Measurements from ENCODE around the gene LHFPL6.

Gene LHFPL6

GRCh38 chr13:39530916-39531315 is 72.1 kb downstream of the LHFPL6 start:
- in situ Hi-C loops (cut with HindIII; ENCODE audit: low pct_ligation_motif_present, low pct_unique_long_range_greater_than_20kb, low sequenced_read_pairs) = no loop called here
- no peak for DNase-seq

GRCh38 chr13:39528661-39528980 is 74.4 kb downstream of the LHFPL6 start:
- in situ Hi-C loops (cut with HindIII; ENCODE audit: low pct_ligation_motif_present, low pct_unique_long_range_greater_than_20kb, low sequenced_read_pairs) = no loop called here
- DNase-seq = no peak

- in situ Hi-C loops (cut with HindIII; ENCODE audit: low pct_ligation_motif_present, low pct_unique_long_range_greater_than_20kb, low sequenced_read_pairs) = no loop called here
- DNase-seq = peak; percentile 92
Measured at GRCh38 chr13:39527961-39528660, 74.9 kb downstream of the LHFPL6 start.

GRCh38 chr13:39527301-39527700 is 75.7 kb downstream of the LHFPL6 start:
- DNase-seq = no peak
- in situ Hi-C loops (cut with HindIII; ENCODE audit: low pct_ligation_motif_present, low pct_unique_long_range_greater_than_20kb, low sequenced_read_pairs) = no loop called here

- in situ Hi-C loops (cut with HindIII; ENCODE audit: low pct_ligation_motif_present, low pct_unique_long_range_greater_than_20kb, low sequenced_read_pairs) = no loop called here
- no peak for DNase-seq
Measured at GRCh38 chr13:39526499-39526898, 76.5 kb downstream of the LHFPL6 start.

GRCh38 chr13:39525506-39525905 is 77.5 kb downstream of the LHFPL6 start:
- DNase-seq = no peak
- in situ Hi-C loops (cut with HindIII; ENCODE audit: low pct_ligation_motif_present, low pct_unique_long_range_greater_than_20kb, low sequenced_read_pairs) = no loop called here

GRCh38 chr13:39524795-39525194 is 78.2 kb downstream of the LHFPL6 start:
- in situ Hi-C loops (cut with HindIII; ENCODE audit: low pct_ligation_motif_present, low pct_unique_long_range_greater_than_20kb, low sequenced_read_pairs) = no loop called here
- no peak for DNase-seq

- in situ Hi-C loops (cut with HindIII; ENCODE audit: low pct_ligation_motif_present, low pct_unique_long_range_greater_than_20kb, low sequenced_read_pairs) = no loop called here
- no peak for DNase-seq
Measured at GRCh38 chr13:39522329-39522728, 80.7 kb downstream of the LHFPL6 start.

- DNase-seq = no peak
- in situ Hi-C loops (cut with HindIII; ENCODE audit: low pct_ligation_motif_present, low pct_unique_long_range_greater_than_20kb, low sequenced_read_pairs) = no loop called here
Measured at GRCh38 chr13:39521701-39522100, 81.3 kb downstream of the LHFPL6 start.

- in situ Hi-C loops (cut with HindIII; ENCODE audit: low pct_ligation_motif_present, low pct_unique_long_range_greater_than_20kb, low sequenced_read_pairs) = no loop called here
- DNase-seq = peak; percentile 89
Measured at GRCh38 chr13:39516096-39516495, 86.9 kb downstream of the LHFPL6 start.

GRCh38 chr13:39515224-39515714 is 87.7 kb downstream of the LHFPL6 start:
- in situ Hi-C loops (cut with HindIII; ENCODE audit: low pct_ligation_motif_present, low pct_unique_long_range_greater_than_20kb, low sequenced_read_pairs) = no loop called here
- no peak for DNase-seq

- in situ Hi-C loops (cut with HindIII; ENCODE audit: low pct_ligation_motif_present, low pct_unique_long_range_greater_than_20kb, low sequenced_read_pairs) = no loop called here
Measured at GRCh38 chr13:39512687-39513086, 90.3 kb downstream of the LHFPL6 start.

GRCh38 chr13:39510316-39510695 is 92.7 kb downstream of the LHFPL6 start:
- in situ Hi-C loops (cut with HindIII; ENCODE audit: low pct_ligation_motif_present, low pct_unique_long_range_greater_than_20kb, low sequenced_read_pairs) = no loop called here
- no peak for DNase-seq

More at GRCh38 chr13:39512687-39513086, 90.3 kb downstream of the LHFPL6 start:
- no peak for DNase-seq

- no peak for DNase-seq
- in situ Hi-C loops (cut with HindIII; ENCODE audit: low pct_ligation_motif_present, low pct_unique_long_range_greater_than_20kb, low sequenced_read_pairs) = no loop called here
Measured at GRCh38 chr13:39509616-39510315, 93.2 kb downstream of the LHFPL6 start.

- no peak for DNase-seq
- in situ Hi-C loops (cut with HindIII; ENCODE audit: low pct_ligation_motif_present, low pct_unique_long_range_greater_than_20kb, low sequenced_read_pairs) = no loop called here
Measured at GRCh38 chr13:39506559-39507390, 96.2 kb downstream of the LHFPL6 start.

GRCh38 chr13:39505151-39505550 is 97.8 kb downstream of the LHFPL6 start:
- in situ Hi-C loops (cut with HindIII; ENCODE audit: low pct_ligation_motif_present, low pct_unique_long_range_greater_than_20kb, low sequenced_read_pairs) = no loop called here
- no peak for DNase-seq

- DNase-seq = no peak
- in situ Hi-C loops (cut with HindIII; ENCODE audit: low pct_ligation_motif_present, low pct_unique_long_range_greater_than_20kb, low sequenced_read_pairs) = no loop called here
Measured at GRCh38 chr13:39503048-39503447, 99.9 kb downstream of the LHFPL6 start.

GRCh38 chr13:39501702-39502324 is 101.2 kb downstream of the LHFPL6 start:
- DNase-seq = no peak
- in situ Hi-C loops (cut with HindIII; ENCODE audit: low pct_ligation_motif_present, low pct_unique_long_range_greater_than_20kb, low sequenced_read_pairs) = no loop called here

- in situ Hi-C loops (cut with HindIII; ENCODE audit: low pct_ligation_motif_present, low pct_unique_long_range_greater_than_20kb, low sequenced_read_pairs) = no loop called here
- DNase-seq = no peak
Measured at GRCh38 chr13:39499604-39500003, 103.4 kb downstream of the LHFPL6 start.
